ENCODE measurements around the gene EPN3.

GRCh38 chr17:50549969-50550368, 17.4 kb downstream of the EPN3 start:
- TF ChIP-seq, protein P1, sequence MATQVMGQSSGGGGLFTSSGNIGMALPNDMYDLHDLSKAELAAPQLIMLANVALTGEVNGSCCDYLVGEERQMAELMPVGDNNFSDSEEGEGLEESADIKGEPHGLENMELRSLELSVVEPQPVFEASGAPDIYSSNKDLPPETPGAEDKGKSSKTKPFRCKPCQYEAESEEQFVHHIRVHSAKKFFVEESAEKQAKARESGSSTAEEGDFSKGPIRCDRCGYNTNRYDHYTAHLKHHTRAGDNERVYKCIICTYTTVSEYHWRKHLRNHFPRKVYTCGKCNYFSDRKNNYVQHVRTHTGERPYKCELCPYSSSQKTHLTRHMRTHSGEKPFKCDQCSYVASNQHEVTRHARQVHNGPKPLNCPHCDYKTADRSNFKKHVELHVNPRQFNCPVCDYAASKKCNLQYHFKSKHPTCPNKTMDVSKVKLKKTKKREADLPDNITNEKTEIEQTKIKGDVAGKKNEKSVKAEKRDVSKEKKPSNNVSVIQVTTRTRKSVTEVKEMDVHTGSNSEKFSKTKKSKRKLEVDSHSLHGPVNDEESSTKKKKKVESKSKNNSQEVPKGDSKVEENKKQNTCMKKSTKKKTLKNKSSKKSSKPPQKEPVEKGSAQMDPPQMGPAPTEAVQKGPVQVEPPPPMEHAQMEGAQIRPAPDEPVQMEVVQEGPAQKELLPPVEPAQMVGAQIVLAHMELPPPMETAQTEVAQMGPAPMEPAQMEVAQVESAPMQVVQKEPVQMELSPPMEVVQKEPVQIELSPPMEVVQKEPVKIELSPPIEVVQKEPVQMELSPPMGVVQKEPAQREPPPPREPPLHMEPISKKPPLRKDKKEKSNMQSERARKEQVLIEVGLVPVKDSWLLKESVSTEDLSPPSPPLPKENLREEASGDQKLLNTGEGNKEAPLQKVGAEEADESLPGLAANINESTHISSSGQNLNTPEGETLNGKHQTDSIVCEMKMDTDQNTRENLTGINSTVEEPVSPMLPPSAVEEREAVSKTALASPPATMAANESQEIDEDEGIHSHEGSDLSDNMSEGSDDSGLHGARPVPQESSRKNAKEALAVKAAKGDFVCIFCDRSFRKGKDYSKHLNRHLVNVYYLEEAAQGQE (IDR thresholded peaks at IDR 0.05; ENCODE audit: low read depth): no peak
- TF ChIP-seq FOXM1 (IDR thresholded peaks at IDR 0.05; ENCODE audit: borderline replicate concordance, low read depth): no peak
- TF ChIP-seq TCF12 (IDR thresholded peaks at IDR 0.05; ENCODE audit: low read depth): no peak
- no peak for TF ChIP-seq USF1 (IDR thresholded peaks at IDR 0.05)
- no peak for TF ChIP-seq TAF1 (IDR thresholded peaks at IDR 0.05; ENCODE audit: low read depth)
- TF ChIP-seq MAX (IDR thresholded peaks at IDR 0.05): no peak
- no peak for TF ChIP-seq EP300 (IDR thresholded peaks at IDR 0.05; ENCODE audit: borderline replicate concordance)
- TF ChIP-seq RAD21 (IDR thresholded peaks at IDR 0.05; ENCODE audit: low read depth): no peak
- TF ChIP-seq ZBTB7A (IDR thresholded peaks at IDR 0.05; ENCODE audit: low read depth): no peak

Measured in Ishikawa (cell line).